ENCODE measurements around the gene GPI. TPM values are rescaled to one million over a fixed set of nuclear protein-coding genes. Genes with fewer than 3 reads are reported as not detected.

Gene GPI
- total and polyA plus RNA-seq, 2 of the 8 experiments (the other 6 are each of a cell fraction or from before 2014, with no cell fraction given): 171 to 360 TPM

DNA sequence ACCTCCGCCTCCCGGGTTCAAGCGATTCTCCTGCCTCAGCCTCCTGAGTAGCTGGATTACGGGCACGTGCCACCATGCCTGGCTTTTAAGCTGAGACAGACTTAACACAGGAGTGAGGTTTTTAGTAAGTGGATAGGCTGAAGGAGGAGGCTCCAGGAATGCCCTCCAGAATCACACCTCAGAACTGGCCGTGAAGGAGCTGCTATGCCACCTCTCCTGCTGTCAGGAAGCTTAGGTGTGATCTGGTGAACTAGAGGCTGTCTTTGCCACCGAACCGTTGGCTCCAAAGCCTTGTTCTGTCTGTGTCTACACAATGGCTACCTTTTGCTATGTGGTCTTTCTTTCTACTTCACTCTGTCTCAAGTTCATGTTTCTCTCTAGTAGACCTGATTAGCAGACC lies 43.4 kb downstream of the GPI start (continued):
- TF ChIP-seq RNF2 (IDR thresholded peaks at IDR 0.05; ENCODE audit: borderline replicate concordance, low read depth, low read length, missing control alignments, poor library complexity, severe bottlenecking): no peak
- no peak for TF ChIP-seq SAP30 (IDR thresholded peaks at IDR 0.05; ENCODE audit: insufficient read depth, insufficient replicate concordance, low read length)
- no peak for TF ChIP-seq SIRT6 (IDR thresholded peaks at IDR 0.05; ENCODE audit: low read length)
